Hepatocyte (in vitro differentiated cells): Measurements from ENCODE around the gene SEMA5A. TPM values are rescaled to one million over a fixed set of nuclear protein-coding genes. Genes with fewer than 3 reads are reported as not detected.
A peak's percentile ranks its signal among the peaks of the same experiment; 100 is the strongest.

Source experiments
- DNase-seq: peaks from one replicate; pipeline ENCODE4 v3.0.0-alpha.2; 2016; ENCODE audit warnings: low spot score
- H2AFZ ChIP-seq: fragments of 200-600 bp; sonication (generic); 2 replicates; pipeline ENCODE4 v1.6.0; 2016; ENCODE audit warnings: antibody characterized with exemption, mild to moderate bottlenecking
- H3K27ac ChIP-seq: fragments of 200-600 bp; sonication (generic); 2 replicates; pipeline ENCODE4 v1.5.1; 2016; ENCODE audit warnings: mild to moderate bottlenecking
- H3K27me3 ChIP-seq: fragments of 200-600 bp; sonication (generic); 2 replicates; pipeline ENCODE4 v1.6.1; 2016
- H3K36me3 ChIP-seq: fragments of 200-600 bp; sonication (generic); replicated peaks from 2 replicates; pipeline ENCODE4 v1.5.1; 2016; ENCODE audit warnings: low read depth; ENCODE audit not compliant: insufficient read depth
- H3K4me1 ChIP-seq: fragments of 200-600 bp; sonication (generic); 2 replicates; pipeline ENCODE4 v1.5.1; 2016; ENCODE audit warnings: mild to moderate bottlenecking, moderate library complexity; ENCODE audit not compliant: insufficient read depth
- H3K4me2 ChIP-seq: fragments of 200-600 bp; sonication (generic); 2 replicates; pipeline ENCODE4 v1.6.0; 2016
- H3K4me3 ChIP-seq: fragments of 200-600 bp; sonication (generic); 2 replicates; pipeline ENCODE4 v1.5.1; 2016; ENCODE audit warnings: mild to moderate bottlenecking
- H3K79me2 ChIP-seq: fragments of 200-600 bp; sonication (generic); 2 replicates; pipeline ENCODE4 v1.6.0; 2017; ENCODE audit warnings: mild to moderate bottlenecking
- H3K9me2 ChIP-seq: fragments of 200-600 bp; sonication (generic); replicated peaks from 2 replicates; pipeline ENCODE4 v1.6.0; 2017; ENCODE audit warnings: mild to moderate bottlenecking; ENCODE audit not compliant: insufficient read depth
- H3K9me3 ChIP-seq: fragments of 200-600 bp; sonication (generic); 2 replicates; pipeline ENCODE4 v1.5.1; 2016; ENCODE audit warnings: low read depth, mild to moderate bottlenecking
- H4K20me1 ChIP-seq: fragments of 200-600 bp; sonication (generic); 2 replicates; pipeline ENCODE4 v1.6.0; 2016; ENCODE audit warnings: mild to moderate bottlenecking; ENCODE audit not compliant: insufficient read depth, poor library complexity, severe bottlenecking
- CTCF ChIP-seq: fragments of 200-600 bp; sonication (generic); IDR thresholded peaks from 2 replicates; pipeline ENCODE4 v1.5.1; 2016; ENCODE audit warnings: antibody characterized with exemption, mild to moderate bottlenecking; ENCODE audit not compliant: poor library complexity
- EZH2 ChIP-seq: fragments of 200-600 bp; sonication (generic); IDR thresholded peaks from 2 replicates; pipeline ENCODE4 v1.6.1; 2016; ENCODE audit warnings: antibody characterized with exemption, mild to moderate bottlenecking, borderline replicate concordance
- EZH2phosphoT487 ChIP-seq: fragments of 200-600 bp; sonication (generic); IDR thresholded peaks from one replicate; pipeline ENCODE4 v1.6.1; 2018; ENCODE audit warnings: antibody characterized with exemption, mild to moderate bottlenecking, low read depth, moderate library complexity; ENCODE audit not compliant: unreplicated experiment, severe bottlenecking
- WGBS: methylation state at CpG from one replicate; pipeline ENCODE4 v1.1.6; 2016; ENCODE audit warnings: low lambda C conversion rate; ENCODE audit errors: missing lambda C conversion rate; 5-methylcytosine and 5-hydroxymethylcytosine counted together
- polyA plus RNA-seq: library from polyadenylated mRNA; unstranded; fragments of >200 nt; fragmentation: Nextera tagmentation; extraction: Ambion mirVana; gene quantifications from 2 replicates; pipeline ENCODE4 v1.2.1, GENCODE V29; 2016
- total RNA-seq: library from RNA; depleted of rRNA; stranded (reverse); fragments of >200 nt; gene quantifications from 2 replicates; pipeline ENCODE4 v1.2.3, GENCODE V29; 2014

Gene SEMA5A
- total and polyA plus RNA-seq, 2 experiments from 2014 or later, result 10.7 to 21.7 TPM

GRCh38 chr5:9495121-9495520, 50.8 kb downstream of the SEMA5A start:
- Histone ChIP-seq H3K36me3 (no peaks in the 10 kb centered on the region), H3K9me2 (no peaks in the 10 kb centered on the region), H3K27me3 (no peaks in the 10 kb centered on the region), H3K4me1 (no peaks in the 10 kb centered on the region), H3K4me3 (no peak overlapping the region), H3K79me2 (no peaks in the 10 kb centered on the region), H3K9me3 (no peaks in the 10 kb centered on the region), H3K27ac (no peak overlapping the region), H4K20me1 (no peaks in the 10 kb centered on the region), H3K4me2 (no peak overlapping the region), H2AFZ (no peak overlapping the region)
- WGBS, result 88% methylated on average over 4 of the region's 4 CpGs
- TF ChIP-seq CTCF (no peak), EZH2 (no peak), EZH2phosphoT487 (no peak)
- no peak for DNase-seq

- Histone ChIP-seq H3K4me1 (no peaks in the 10 kb centered on the region), H3K79me2 (no peaks in the 10 kb centered on the region), H4K20me1 (no peaks in the 10 kb centered on the region), H3K27me3 (no peaks in the 10 kb centered on the region), H3K27ac (no peak overlapping the region), H3K36me3 (no peaks in the 10 kb centered on the region), H3K4me3 (no peak overlapping the region), H3K4me2 (no peak overlapping the region), H3K9me3 (no peaks in the 10 kb centered on the region), H2AFZ (no peak overlapping the region), H3K9me2 (no peaks in the 10 kb centered on the region)
- TF ChIP-seq CTCF (no peak), EZH2 (no peak), EZH2phosphoT487 (no peak)
- DNase-seq, result no peak
- 90% methylated on average over 3 of the region's 3 CpGs for WGBS
These were observed 51.6 kb downstream of the SEMA5A start for GRCh38 chr5:9494301-9494700.

GRCh38 chr5:9490494-9491097, 55.3 kb downstream of the SEMA5A start:
- 88% methylated on average over 2 of the region's 2 CpGs for WGBS
- H3K79me2 ChIP-seq, result no peaks in the 10 kb centered on the region
- no peak overlapping the region for H3K27ac ChIP-seq
- H3K4me2 ChIP-seq, result no peak overlapping the region
- no peak for TF ChIP-seq EZH2
- no peak for TF ChIP-seq CTCF
- TF ChIP-seq EZH2phosphoT487, result no peak
- no peaks in the 10 kb centered on the region for H3K4me1 ChIP-seq
- no peaks in the 10 kb centered on the region for H4K20me1 ChIP-seq
- DNase-seq, result no peak
- H3K4me3 ChIP-seq, result no peak overlapping the region
- H3K36me3 ChIP-seq, result no peaks in the 10 kb centered on the region
- H2AFZ ChIP-seq, result no peak overlapping the region
- no peaks in the 10 kb centered on the region for H3K9me2 ChIP-seq
- no peaks in the 10 kb centered on the region for H3K27me3 ChIP-seq
- H3K9me3 ChIP-seq, result no peaks in the 10 kb centered on the region

GRCh38 chr5:9483779-9484178, 62.1 kb downstream of the SEMA5A start:
- Histone ChIP-seq H3K4me2 (peak overlapping the region; percentile 64), H3K4me3 (no peak overlapping the region), H3K9me3 (no peaks in the 10 kb centered on the region), H3K4me1 (no peaks in the 10 kb centered on the region), H3K36me3 (no peaks in the 10 kb centered on the region), H3K9me2 (no peaks in the 10 kb centered on the region), H2AFZ (peak overlapping the region; percentile 23), H4K20me1 (no peaks in the 10 kb centered on the region), H3K27me3 (no peaks in the 10 kb centered on the region), H3K79me2 (no peaks in the 10 kb centered on the region), H3K27ac (peak overlapping the region; percentile 55)
- 51% methylated on average over 3 of the region's 3 CpGs for WGBS
- no peak for DNase-seq
- TF ChIP-seq EZH2phosphoT487 (no peak), CTCF (no peak), EZH2 (no peak)
